Left kidney (tissue), 2 donors: ENCODE results near the gene MTHFD1L. TPM values are rescaled to one million over a fixed set of nuclear protein-coding genes. Genes with fewer than 3 reads are reported as not detected.
"Not testable (repeated sequence)": the region's sequence is repeated elsewhere in the genome, so short reads cannot be mapped to it uniquely, and the experiment has no call there.

Source experiments
- DNase-seq: peaks from one replicate; pipeline ENCODE4 v3.0.0-alpha.2; 2013
- polyA plus RNA-seq: library from polyadenylated mRNA; unstranded; fragments of 120-200 nt; gene quantifications from one replicate; pipeline ENCODE4 v1.2.1, GENCODE V29; 2013; ENCODE audit not compliant: insufficient read length

Gene MTHFD1L
- polyA plus RNA-seq, 1 donor = 15.2 TPM

GRCh38 chr6:151123641-151124040, 258.1 kb downstream of the MTHFD1L start:
- DNase-seq = not testable (repeated sequence)

- DNase-seq = not testable (repeated sequence)
Measured at GRCh38 chr6:151125242-151125641, 259.7 kb downstream of the MTHFD1L start.

DNA sequence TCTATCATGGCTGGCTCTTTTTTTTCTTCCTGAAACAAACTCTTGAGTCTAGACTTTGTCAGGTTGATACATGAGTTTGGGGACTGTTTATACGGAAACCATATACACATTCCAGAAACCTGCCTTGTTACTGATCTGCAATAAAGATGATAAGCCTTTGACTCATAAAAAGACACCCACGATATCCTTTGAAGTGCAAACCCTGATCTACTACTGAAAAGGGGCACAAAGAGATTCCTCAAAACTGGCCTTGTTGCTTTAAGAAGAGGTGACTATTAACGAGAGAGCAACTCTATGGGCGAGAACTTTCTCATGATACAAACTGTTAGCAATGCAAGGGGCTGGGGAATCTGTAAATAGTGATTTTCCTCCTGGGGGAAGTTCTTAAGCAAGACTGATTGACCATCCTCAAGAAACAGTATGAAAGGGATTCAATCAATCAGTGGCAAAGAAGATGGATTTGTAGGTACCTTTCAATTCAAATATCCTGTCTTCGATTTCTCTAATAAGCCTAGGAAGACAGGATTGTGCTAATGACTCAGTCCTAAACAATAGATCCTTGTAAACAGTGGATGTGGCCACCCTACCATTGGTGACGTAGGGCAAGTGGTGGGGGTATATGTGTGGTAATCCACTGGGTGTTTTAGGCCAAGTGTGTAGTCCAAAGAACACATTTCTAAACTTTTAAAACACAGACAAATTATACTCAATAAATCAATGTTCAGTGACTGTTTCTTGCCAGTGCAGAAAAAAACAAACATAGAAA, 260.3 kb downstream of the MTHFD1L start:
- not testable (repeated sequence) for DNase-seq

DNA sequence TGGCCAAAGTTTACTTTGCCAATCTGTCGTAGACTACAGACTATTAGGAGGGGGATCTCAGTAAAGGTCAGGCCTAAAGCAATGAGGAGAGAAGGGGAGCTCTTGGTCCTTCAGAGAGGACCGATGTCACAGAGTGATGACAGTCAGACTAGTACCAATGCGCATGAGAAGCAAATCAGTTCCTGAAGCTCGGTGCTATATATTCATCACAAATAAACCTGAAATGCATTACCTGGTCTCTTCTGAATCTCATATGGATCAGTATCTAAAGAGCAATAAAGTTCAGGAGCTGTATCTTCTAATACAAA, 260.9 kb downstream of the MTHFD1L start:
- not testable (repeated sequence) for DNase-seq

- not testable (repeated sequence) for DNase-seq
Measured at GRCh38 chr6:151127133-151127798, 261.8 kb downstream of the MTHFD1L start.

- DNase-seq = no peak
Measured at GRCh38 chr6:151128763-151129370, 263.4 kb downstream of the MTHFD1L start.

GRCh38 chr6:151130329-151130728, 264.8 kb downstream of the MTHFD1L start:
- DNase-seq = no peak

DNA sequence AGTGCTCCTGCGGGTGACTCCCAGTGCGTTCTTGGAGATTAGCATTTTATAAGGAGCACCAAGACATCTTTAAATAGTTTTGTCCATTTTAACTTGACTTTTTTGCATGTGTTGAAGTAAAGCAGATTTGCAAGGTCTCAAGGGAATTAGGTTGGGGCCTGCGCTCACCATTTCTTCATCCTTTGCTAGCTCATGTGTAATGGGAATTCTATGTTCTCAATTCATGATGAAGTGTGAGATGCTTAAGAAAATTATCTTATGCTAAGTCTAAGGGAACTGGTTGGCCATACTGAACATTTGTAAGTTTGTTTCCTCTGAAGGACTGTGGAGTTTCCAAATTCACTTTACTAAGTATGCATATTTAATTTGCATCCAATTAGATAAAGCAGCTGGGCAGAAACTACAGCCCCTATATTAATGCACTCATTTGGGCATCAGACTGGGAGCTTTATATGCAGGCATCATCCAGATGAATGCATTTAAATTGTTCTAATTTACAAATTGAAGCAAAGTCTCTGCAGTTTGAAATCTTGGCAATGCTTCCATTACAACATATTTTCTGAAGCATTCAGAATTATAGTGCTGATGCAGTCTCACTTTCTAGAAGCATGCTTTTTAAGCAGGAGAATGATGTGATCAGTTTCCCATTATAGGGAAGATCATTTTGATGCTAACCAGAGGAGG, 266.0 kb downstream of the MTHFD1L start:
- no peak for DNase-seq

- peak; percentile 73 for DNase-seq
Measured at GRCh38 chr6:151136141-151136755, 270.7 kb downstream of the MTHFD1L start.

DNA sequence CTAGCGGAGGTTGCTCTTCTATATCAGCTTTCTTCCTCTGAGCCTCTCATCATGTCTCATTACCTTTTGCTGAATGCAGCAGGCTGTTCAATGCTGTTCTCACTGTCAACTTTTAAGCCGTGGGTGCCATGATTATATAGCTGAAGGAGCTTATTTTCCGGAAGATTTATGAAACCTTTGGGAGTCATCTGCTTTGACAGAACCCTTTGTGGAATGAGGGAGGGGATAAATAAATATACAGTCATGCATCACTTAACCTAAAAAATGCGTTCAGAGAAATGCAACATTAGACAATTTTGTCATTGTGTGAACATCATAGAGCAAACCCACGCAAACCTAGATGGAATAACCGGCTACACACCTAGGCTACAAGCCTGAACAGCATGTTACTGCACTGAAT, 272.0 kb downstream of the MTHFD1L start:
- DNase-seq = no peak

DNA sequence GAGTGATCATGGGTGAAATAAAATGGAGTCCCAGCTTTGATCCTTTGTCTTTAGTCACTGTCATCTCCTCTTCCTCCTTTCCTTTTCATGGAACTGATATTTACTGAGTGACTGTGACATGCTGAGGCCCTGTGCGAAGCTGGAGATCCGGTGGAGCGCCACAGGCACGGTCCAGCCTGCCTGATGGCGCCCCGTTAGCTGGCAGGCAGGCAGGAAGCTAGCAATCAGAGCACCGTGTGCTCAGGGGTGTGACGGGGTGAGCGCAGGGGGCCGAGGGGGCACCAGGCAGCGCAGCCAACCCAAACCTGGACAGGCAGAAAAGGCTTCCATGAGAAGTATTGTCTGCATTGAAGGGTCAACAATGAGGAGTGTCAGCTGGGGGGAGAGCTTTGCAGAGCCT, 274.0 kb downstream of the MTHFD1L start:
- DNase-seq = no peak

- DNase-seq = no peak
Measured at GRCh38 chr6:151140767-151141166, 275.3 kb downstream of the MTHFD1L start.

DNA sequence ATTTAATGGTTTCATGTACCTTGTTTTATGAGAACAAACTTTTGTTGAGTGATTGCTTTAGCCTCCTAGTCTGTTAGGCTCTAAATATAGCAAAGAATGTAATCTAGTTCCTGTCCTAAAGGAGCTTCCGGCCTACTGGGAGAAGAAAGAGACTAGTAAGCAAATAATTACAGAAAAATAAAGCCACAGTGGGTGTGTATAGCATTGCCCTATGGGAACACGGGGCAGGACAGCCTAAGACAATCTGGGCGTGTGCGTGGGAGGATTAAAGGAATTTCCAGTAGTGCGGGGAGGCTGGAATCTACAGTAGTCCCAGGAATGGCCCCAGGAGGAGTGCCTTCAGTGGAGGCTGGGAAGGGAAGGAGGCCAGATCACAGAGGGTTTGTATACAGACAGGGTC, 276.2 kb downstream of the MTHFD1L start:
- DNase-seq = no peak

DNA sequence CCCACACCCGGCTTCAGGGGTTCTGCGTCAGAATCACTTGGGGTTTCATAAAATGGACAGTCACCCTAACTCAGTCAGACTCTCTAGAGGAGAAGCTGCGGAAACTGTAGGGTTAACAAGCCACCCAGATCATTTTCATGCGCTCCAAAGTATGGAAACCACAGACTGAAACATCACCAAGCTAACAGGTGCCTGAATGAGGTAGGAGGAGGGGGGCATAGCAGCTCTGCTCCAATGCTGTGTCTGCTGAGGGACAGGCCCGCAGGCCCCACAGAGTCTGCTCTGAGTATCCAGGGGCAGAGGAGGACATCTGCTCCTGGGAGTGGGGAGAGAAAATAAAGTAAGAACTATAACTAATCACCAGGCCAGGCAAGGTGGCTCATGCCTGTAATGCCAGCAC, 277.2 kb downstream of the MTHFD1L start:
- no peak for DNase-seq

DNA sequence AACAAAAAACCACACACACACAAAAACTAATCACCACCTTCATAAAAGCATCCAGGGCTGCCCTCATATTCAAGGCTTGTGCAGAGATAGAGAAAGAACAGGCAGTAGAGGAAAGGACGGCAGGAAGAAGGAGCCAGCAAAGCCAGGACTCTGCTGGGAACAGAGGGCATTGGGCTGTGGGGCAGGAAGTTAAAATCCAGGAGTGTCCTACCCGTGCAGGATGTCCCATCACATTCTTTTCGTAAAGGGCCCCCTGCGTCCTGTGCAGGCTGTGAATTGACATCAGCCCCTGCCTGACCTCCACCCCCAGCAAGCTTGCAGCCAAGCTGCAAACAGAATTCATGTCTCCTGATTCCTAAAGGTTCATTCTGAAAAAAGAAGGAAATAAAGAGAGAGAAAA, 277.8 kb downstream of the MTHFD1L start:
- DNase-seq = no peak

DNA sequence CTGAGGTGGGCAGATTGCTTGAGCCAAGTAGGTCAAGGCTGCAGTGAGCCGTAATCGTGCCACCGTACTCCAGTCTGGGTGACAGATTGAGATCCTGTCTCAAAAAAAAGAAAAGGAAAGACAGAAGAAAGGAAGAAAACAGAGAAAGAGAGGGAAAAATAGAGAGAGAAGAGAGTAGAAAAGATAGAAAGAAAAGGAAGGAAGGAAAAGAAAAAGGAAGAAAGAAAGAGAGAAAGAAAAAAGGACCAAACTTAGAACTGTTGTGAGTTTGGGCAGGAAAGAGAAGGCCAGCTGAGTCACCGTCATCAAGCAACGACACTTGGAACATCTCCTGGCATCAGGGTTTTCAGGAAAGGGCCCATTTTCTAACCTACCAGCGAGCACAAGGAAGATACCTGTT, 278.3 kb downstream of the MTHFD1L start:
- no peak for DNase-seq

GRCh38 chr6:151147118-151147832, 281.8 kb downstream of the MTHFD1L start:
- DNase-seq = no peak

DNA sequence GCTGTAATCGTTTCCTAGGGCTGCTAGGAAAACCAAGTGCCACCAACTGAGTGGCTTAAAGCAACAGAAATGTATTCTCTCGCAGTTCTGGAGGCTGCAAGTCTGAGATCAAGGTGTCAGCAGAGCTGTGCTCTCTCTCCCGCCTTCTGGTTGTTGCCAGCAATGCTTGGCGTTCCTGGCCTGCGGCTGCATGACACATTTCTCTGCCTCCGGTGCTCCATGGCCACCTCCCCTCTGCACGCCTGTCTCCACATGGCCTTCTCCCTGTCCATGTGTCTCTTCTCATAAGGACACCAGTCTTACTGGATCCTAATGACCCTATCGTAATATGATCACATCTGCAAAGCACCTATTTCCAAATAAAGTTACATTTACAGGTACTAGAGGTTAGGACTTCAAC, 282.6 kb downstream of the MTHFD1L start:
- DNase-seq = no peak

- no peak for DNase-seq
Measured at GRCh38 chr6:151149793-151150192, 284.3 kb downstream of the MTHFD1L start.
